Upper lobe of left lung (tissue), 6 donors: ENCODE measurements around the gene RFWD3. TPM values are rescaled to one million over a fixed set of nuclear protein-coding genes. Genes with fewer than 3 reads are reported as not detected.

Experiments used
- ATAC-seq, 2 donors: fragments of 200-7000 bp; cut with Tn5 transposase; one replicate each; pipeline ENCODE4 v1.9.1; 2022; ENCODE audit warnings: mild to moderate bottlenecking in 2 of 2, moderate library complexity in 2 of 2; ENCODE audit not compliant: low FRiP score in 2 of 2
- DNase-seq, 2 donors: peaks; one replicate each; pipeline ENCODE4 v3.0.0-alpha.2; 2019 to 2020
- H3K27ac ChIP-seq, 4 donors: fragments of 200-600 bp; sonication (generic); one replicate each; pipeline ENCODE4 v1.5.1; 2016 to 2019
- H3K27me3 ChIP-seq, 4 donors: fragments of 200-600 bp; sonication (generic); one replicate each; pipeline ENCODE4 v1.5.1; 2017 to 2019
- H3K36me3 ChIP-seq, 4 donors: fragments of 200-600 bp; sonication (generic); one replicate each; pipeline ENCODE4 v1.5.1; 2016 to 2019
- H3K4me1 ChIP-seq, 4 donors: fragments of 200-600 bp; sonication (generic); one replicate each; pipeline ENCODE4 v1.5.1; 2018 to 2019
- H3K4me3 ChIP-seq, 4 donors: fragments of 200-600 bp; sonication (generic); one replicate each; pipeline ENCODE4 v1.5.1; 2017 to 2019; ENCODE audit warnings: mild to moderate bottlenecking in 2 of 4, moderate library complexity in 1 of 4
- H3K9me3 ChIP-seq, 4 donors: fragments of 200-600 bp; sonication (generic); one replicate each; pipeline ENCODE4 v1.5.1; 2018 to 2019
- CTCF ChIP-seq, 6 experiments: fragments of 450-650 bp in 4 of 6; fragments of 200-600 bp in 2 of 6; sonication (generic) in 2 of 6; IDR thresholded peaks; one replicate each; pipeline ENCODE4 v1.5.1; 2016 to 2019; ENCODE audit warnings: antibody characterized with exemption in 6 of 6
- EP300 ChIP-seq, 4 donors: sonication (generic); formaldehyde crosslinking; IDR thresholded peaks; one replicate each; pipeline ENCODE4 v1.5.1; 2017; ENCODE audit warnings: antibody characterized with exemption in 4 of 4, control low read depth in 2 of 4
- POLR2A ChIP-seq, 4 donors: fragments of 450-650 bp; IDR thresholded peaks; one replicate each; pipeline ENCODE4 v1.5.1; 2016 to 2017; ENCODE audit warnings: antibody characterized with exemption in 4 of 4, mild to moderate bottlenecking in 2 of 4
- POLR2AphosphoS5 ChIP-seq, 2 donors: sonication (generic); formaldehyde crosslinking; IDR thresholded peaks; one replicate each; pipeline ENCODE4 v1.5.1; 2017; ENCODE audit warnings: antibody characterized with exemption in 2 of 2
- WGBS, 2 donors: methylation state at CpG; one replicate each; pipeline ENCODE4 v1.1.5; 2017 to 2018; 5-methylcytosine and 5-hydroxymethylcytosine counted together
- total RNA-seq, 6 donors: library from RNA; depleted of rRNA in 4 of 6; stranded (reverse); fragments of >200 nt in 4 of 6; gene quantifications; one replicate each; pipeline versions ENCODE4 v1.1.0 to v1.2.1, GENCODE V29; 2016 to 2021
- donor health status: DM: no; HTN: no; CAD: no; lungs with moderate emphysema.
- donor health status: DM: no; HTN: yes; CAD: no; lungs with severe emphysema.

Gene RFWD3
- total RNA-seq, 6 donors from 2014 or later, result 6.0 to 28.6 (median 20.0) TPM

GRCh38 chr16:74622005-74622404 is 44.7 kb downstream of the RFWD3 start:
- TF ChIP-seq POLR2AphosphoS5 (IDR thresholded peaks at IDR 0.05), result no peak
- Histone ChIP-seq H3K4me1 (no peaks in the 10 kb centered on the region), H3K36me3 (peaks cover 18 to 63% (median 46%) of the 10 kb centered on the region in 4 donors), H3K27me3 (no peaks in the 10 kb centered on the region), H3K9me3 (no peaks in the 10 kb centered on the region), H3K27ac (no peak overlapping the region), H3K4me3 (no peak overlapping the region)
- WGBS, 2 donors, result 91% methylated on average over 4 of the region's 4 CpGs
- DNase-seq, result no peak
- ATAC-seq, result no peak

DNA sequence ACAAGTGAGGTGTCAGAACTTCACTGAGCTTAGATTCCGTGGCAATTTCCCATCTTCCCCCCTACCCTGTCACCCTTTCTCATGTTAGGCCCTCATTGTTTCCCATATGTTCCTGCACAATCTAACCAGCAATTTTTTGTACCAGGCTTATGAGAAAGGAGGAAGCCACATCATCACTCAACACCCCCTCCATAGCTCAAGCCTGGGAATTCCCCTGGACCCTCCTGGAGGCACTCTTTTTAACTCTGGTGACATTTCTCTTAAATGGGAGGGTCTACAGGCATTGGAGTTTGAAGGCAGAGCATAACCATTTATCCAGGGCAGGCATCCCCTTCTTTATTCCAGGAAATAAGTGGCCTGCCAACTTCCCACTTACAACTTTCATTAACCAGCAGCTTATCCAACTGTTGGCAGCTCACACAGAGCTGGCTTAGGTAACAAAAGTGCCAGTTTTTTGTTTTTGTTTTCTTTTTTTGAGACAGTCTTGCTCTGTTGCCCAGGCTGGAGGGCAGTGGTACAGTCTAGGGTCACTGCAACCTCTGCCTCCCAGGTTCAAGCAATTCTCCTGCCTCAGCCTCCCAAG is 49.4 kb downstream of the RFWD3 start:
- Histone ChIP-seq H3K36me3 (peaks cover 0 to 16% (median 9%) of the 10 kb centered on the region in 4 donors), H3K4me1 (no peaks in the 10 kb centered on the region), H3K9me3 (no peaks in the 10 kb centered on the region), H3K27me3 (no peaks in the 10 kb centered on the region), H3K27ac (no peak overlapping the region), H3K4me3 (no peak overlapping the region)
- ATAC-seq, result no peak
- 76 to 80% methylated on average over 1 of the region's 1 CpG for WGBS, 2 donors
- TF ChIP-seq EP300 (IDR thresholded peaks at IDR 0.05) (no peak), POLR2AphosphoS5 (IDR thresholded peaks at IDR 0.05) (no peak), CTCF (IDR thresholded peaks at IDR 0.05) (no peak), POLR2A (IDR thresholded peaks at IDR 0.05) (no peak)
- DNase-seq, result no peak

DNA sequence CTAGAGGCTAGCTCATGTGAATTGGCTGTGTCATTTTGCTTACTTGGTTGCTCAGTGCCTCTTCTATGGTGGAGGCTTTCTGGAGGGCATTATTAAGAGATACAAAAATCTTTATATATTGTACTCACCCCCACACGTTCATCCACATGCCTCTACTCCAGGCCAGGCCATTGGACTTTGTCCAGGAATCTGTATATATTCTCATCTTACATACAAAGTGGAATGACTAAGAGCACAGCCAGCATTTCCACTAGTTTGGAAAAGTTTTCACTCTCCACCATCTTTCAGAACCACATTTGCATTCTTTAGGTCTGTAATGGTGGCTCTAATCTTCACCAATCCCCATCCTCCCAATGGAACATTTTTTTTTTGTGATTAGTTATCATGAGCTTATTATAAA is 55.0 kb downstream of the RFWD3 start:
- TF ChIP-seq CTCF (IDR thresholded peaks at IDR 0.05), result no peak
- TF ChIP-seq EP300 (IDR thresholded peaks at IDR 0.05), result no peak
- TF ChIP-seq POLR2A (IDR thresholded peaks at IDR 0.05), result no peak
- TF ChIP-seq POLR2AphosphoS5 (IDR thresholded peaks at IDR 0.05), result no peak
- no peaks in the 10 kb centered on the region for H3K27me3 ChIP-seq
- no peak overlapping the region for H3K27ac ChIP-seq
- H3K4me3 ChIP-seq, result no peak overlapping the region
- H3K36me3 ChIP-seq, result no peaks in the 10 kb centered on the region
- no peak for DNase-seq
- peaks cover 0 to 8% (median 0%) of the 10 kb centered on the region in 4 donors for H3K4me1 ChIP-seq
- 61 to 90% methylated on average over 1 of the region's 1 CpG for WGBS, 2 donors
- H3K9me3 ChIP-seq, result no peaks in the 10 kb centered on the region
- no peak for ATAC-seq

- Histone ChIP-seq H3K4me3 (no peak overlapping the region), H3K36me3 (no peaks in the 10 kb centered on the region), H3K27ac (no peak overlapping the region), H3K4me1 (peaks cover 15 to 30% (median 20%) of the 10 kb centered on the region in 4 donors), H3K27me3 (no peaks in the 10 kb centered on the region), H3K9me3 (no peaks in the 10 kb centered on the region)
- ATAC-seq (no peak), DNase-seq (no peak)
- 59 to 73% methylated on average over 6 of the region's 6 CpGs for WGBS, 2 donors
- TF ChIP-seq CTCF (IDR thresholded peaks at IDR 0.05) (no peak), POLR2AphosphoS5 (IDR thresholded peaks at IDR 0.05) (no peak)
Observed at GRCh38 chr16:74608944-74609343, 57.7 kb downstream of the RFWD3 start.

- no peaks in the 10 kb centered on the region for H3K27me3 ChIP-seq
- DNase-seq (no peak), ATAC-seq (no peak)
- H3K9me3 ChIP-seq, result no peaks in the 10 kb centered on the region
- no peak for TF ChIP-seq EP300 (IDR thresholded peaks at IDR 0.05)
- no peak for TF ChIP-seq POLR2AphosphoS5 (IDR thresholded peaks at IDR 0.05)
- TF ChIP-seq CTCF (IDR thresholded peaks at IDR 0.05), result no peak
- TF ChIP-seq POLR2A (IDR thresholded peaks at IDR 0.05), result no peak
- peaks cover 15 to 36% (median 23%) of the 10 kb centered on the region in 4 donors for H3K4me1 ChIP-seq
- WGBS, 2 donors, result 78 to 81% methylated on average over 6 of the region's 6 CpGs
- no peak overlapping the region for H3K27ac ChIP-seq
- no peak overlapping the region for H3K4me3 ChIP-seq
- H3K36me3 ChIP-seq, result no peaks in the 10 kb centered on the region
Observed at GRCh38 chr16:74608381-74608780, 58.3 kb downstream of the RFWD3 start.
